HEK293 (cell line): ENCODE results near the gene CMTM2.

Experiments
- GLI4 ChIP-seq: fragments of 450-650 bp; formaldehyde crosslinking; IDR thresholded peaks from 2 replicates; pipeline ENCODE4 v1.5.1; 2016; ENCODE audit warnings: missing biosample characterization, missing genetic modification characterization
- IKZF3 ChIP-seq: fragments of 450-650 bp; IDR thresholded peaks from 2 replicates; pipeline ENCODE4 v1.5.0; 2018; ENCODE audit warnings: missing biosample characterization, mild to moderate bottlenecking, missing genetic modification characterization, moderate library complexity
- KLF1 ChIP-seq: fragments of 450-650 bp; formaldehyde crosslinking; IDR thresholded peaks from 2 replicates; pipeline ENCODE4 v1.5.1; 2016; ENCODE audit warnings: missing biosample characterization, missing genetic modification characterization
- MYNN ChIP-seq: fragments of 450-650 bp; formaldehyde crosslinking; IDR thresholded peaks from 2 replicates; pipeline ENCODE4 v1.5.1; 2016; ENCODE audit warnings: missing biosample characterization, missing genetic modification characterization, borderline replicate concordance
- MZF1 ChIP-seq: fragments of 450-650 bp; formaldehyde crosslinking; IDR thresholded peaks from 2 replicates; pipeline ENCODE4 v1.5.1; 2017; ENCODE audit warnings: missing biosample characterization, missing genetic modification characterization, borderline replicate concordance
- PBX3 ChIP-seq: sonication (generic); formaldehyde crosslinking; IDR thresholded peaks from 2 replicates; pipeline ENCODE4 v1.8.1; 2022; ENCODE audit warnings: mild to moderate bottlenecking, moderate library complexity, missing genetic modification reagents
- SALL2 ChIP-seq: fragments of 450-650 bp; formaldehyde crosslinking; IDR thresholded peaks from 2 replicates; pipeline ENCODE4 v1.5.0; 2017; ENCODE audit warnings: missing biosample characterization, mild to moderate bottlenecking, missing genetic modification characterization, borderline replicate concordance
- YY1 ChIP-seq: fragments of 450-650 bp; formaldehyde crosslinking; IDR thresholded peaks from 2 replicates; pipeline ENCODE4 v1.5.1; 2018; ENCODE audit warnings: missing biosample characterization, missing genetic modification characterization
- ZBTB8A ChIP-seq: fragments of 450-650 bp; formaldehyde crosslinking; IDR thresholded peaks from 2 replicates; pipeline ENCODE4 v1.5.1; 2016; ENCODE audit warnings: missing biosample characterization, missing genetic modification characterization
- ZEB2 ChIP-seq: fragments of 450-650 bp; formaldehyde crosslinking; IDR thresholded peaks from 2 replicates; pipeline ENCODE4 v1.5.1; 2016; ENCODE audit warnings: missing biosample characterization, missing genetic modification characterization
- ZNF121 ChIP-seq: fragments of 450-650 bp; formaldehyde crosslinking; IDR thresholded peaks from 2 replicates; pipeline ENCODE4 v1.5.1; 2016; ENCODE audit warnings: missing biosample characterization, missing genetic modification characterization
- ZNF18 ChIP-seq: fragments of 450-650 bp; formaldehyde crosslinking; IDR thresholded peaks from 2 replicates; pipeline ENCODE4 v1.5.1; 2016; ENCODE audit warnings: missing biosample characterization, missing genetic modification characterization
- ZNF341 ChIP-seq: fragments of 450-650 bp; formaldehyde crosslinking; IDR thresholded peaks from 2 replicates; pipeline ENCODE4; 2016; ENCODE audit warnings: low read depth, missing biosample characterization, missing genetic modification characterization
- ZNF449 ChIP-seq: fragments of 450-650 bp; formaldehyde crosslinking; IDR thresholded peaks from 2 replicates; pipeline ENCODE4 v1.5.1; 2017; ENCODE audit warnings: missing biosample characterization, mild to moderate bottlenecking, missing genetic modification characterization, moderate library complexity
- ZNF473 ChIP-seq: fragments of 450-650 bp; formaldehyde crosslinking; IDR thresholded peaks from 2 replicates; pipeline ENCODE4 v1.5.1; 2017; ENCODE audit warnings: missing biosample characterization, missing genetic modification characterization
- ZNF514 ChIP-seq: fragments of 450-650 bp; formaldehyde crosslinking; IDR thresholded peaks from 2 replicates; pipeline ENCODE4 v1.5.1; 2016; ENCODE audit warnings: missing biosample characterization, missing genetic modification characterization
- ZNF561 ChIP-seq: fragments of 450-650 bp; IDR thresholded peaks from 2 replicates; pipeline ENCODE4 v1.5.1; 2018; ENCODE audit warnings: missing biosample characterization, missing genetic modification characterization, borderline replicate concordance
- ZNF707 ChIP-seq: fragments of 450-650 bp; formaldehyde crosslinking; IDR thresholded peaks from 2 replicates; pipeline ENCODE4 v1.5.1; 2016; ENCODE audit warnings: missing biosample characterization, missing genetic modification characterization
- ZNF843 ChIP-seq: fragments of 450-650 bp; formaldehyde crosslinking; IDR thresholded peaks from 2 replicates; pipeline ENCODE4 v1.5.1; 2016; ENCODE audit warnings: missing biosample characterization, missing genetic modification characterization
- ZSCAN30 ChIP-seq: fragments of 450-650 bp; IDR thresholded peaks from 2 replicates; pipeline ENCODE4 v1.5.1; 2018; ENCODE audit warnings: missing biosample characterization, mild to moderate bottlenecking, missing genetic modification characterization, moderate library complexity
- TF ChIP-seq, protein P1 (sequence below): fragments of 450-650 bp; formaldehyde crosslinking; IDR thresholded peaks from 2 replicates; pipeline ENCODE4 v1.5.1; 2016; ENCODE audit warnings: missing biosample characterization, missing genetic modification characterization
- TF ChIP-seq, protein P2 (sequence below): fragments of 450-650 bp; formaldehyde crosslinking; IDR thresholded peaks from 2 replicates; pipeline ENCODE4 v1.5.1; 2016; ENCODE audit warnings: missing biosample characterization, missing genetic modification characterization
- TF ChIP-seq, protein P3 (sequence below): fragments of 450-650 bp; formaldehyde crosslinking; IDR thresholded peaks from 2 replicates; pipeline ENCODE4 v1.5.1; 2016; ENCODE audit warnings: missing biosample characterization, missing genetic modification characterization
- TF ChIP-seq, protein P4 (sequence below): fragments of 450-650 bp; formaldehyde crosslinking; conservative IDR thresholded peaks from 2 replicates; pipeline ENCODE4 v1.5.1; 2016; ENCODE audit warnings: low read depth, missing biosample characterization, missing genetic modification characterization

Gene CMTM2

DNA sequence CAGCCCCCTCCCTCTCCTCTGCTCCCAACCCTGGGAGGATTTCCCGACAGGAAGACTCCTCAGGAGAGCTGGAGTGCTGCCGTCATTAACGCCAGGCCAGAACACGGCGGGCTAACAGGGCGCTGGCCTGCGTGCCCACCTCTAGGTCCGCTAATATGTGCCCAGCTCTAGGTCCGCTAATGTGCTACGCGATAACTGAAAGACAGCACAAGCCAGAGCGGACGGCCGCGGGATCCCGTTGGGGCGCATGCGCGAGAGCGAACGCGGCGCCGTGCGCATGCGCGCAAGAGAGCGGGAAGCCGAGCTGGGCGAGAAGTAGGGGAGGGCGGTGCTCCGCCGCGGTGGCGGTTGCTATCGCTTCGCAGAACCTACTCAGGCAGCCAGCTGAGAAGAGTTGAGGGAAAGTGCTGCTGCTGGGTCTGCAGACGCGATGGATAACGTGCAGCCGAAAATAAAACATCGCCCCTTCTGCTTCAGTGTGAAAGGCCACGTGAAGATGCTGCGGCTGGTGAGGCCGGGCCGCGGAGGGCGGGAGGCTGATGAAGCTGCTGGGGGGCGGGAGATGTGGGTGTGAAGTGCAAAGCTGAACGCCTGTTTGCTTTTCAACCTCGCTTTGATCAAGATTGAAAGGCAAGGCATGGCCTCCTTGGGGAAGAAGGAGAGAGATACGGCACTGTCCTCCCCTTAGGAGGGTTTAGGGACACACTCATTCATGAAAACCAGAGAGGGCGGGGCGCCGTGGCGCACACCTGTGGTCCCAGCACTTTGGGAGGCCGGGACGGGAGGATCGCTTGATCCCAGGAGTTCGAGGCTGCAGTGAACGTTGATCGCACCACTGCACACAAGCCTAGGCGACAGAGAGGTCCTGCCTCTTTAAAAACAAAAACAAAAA, 26.7 kb upstream of the CMTM2 start, which contains the start of gene CKLF (continued):
- TF ChIP-seq, protein P1, sequence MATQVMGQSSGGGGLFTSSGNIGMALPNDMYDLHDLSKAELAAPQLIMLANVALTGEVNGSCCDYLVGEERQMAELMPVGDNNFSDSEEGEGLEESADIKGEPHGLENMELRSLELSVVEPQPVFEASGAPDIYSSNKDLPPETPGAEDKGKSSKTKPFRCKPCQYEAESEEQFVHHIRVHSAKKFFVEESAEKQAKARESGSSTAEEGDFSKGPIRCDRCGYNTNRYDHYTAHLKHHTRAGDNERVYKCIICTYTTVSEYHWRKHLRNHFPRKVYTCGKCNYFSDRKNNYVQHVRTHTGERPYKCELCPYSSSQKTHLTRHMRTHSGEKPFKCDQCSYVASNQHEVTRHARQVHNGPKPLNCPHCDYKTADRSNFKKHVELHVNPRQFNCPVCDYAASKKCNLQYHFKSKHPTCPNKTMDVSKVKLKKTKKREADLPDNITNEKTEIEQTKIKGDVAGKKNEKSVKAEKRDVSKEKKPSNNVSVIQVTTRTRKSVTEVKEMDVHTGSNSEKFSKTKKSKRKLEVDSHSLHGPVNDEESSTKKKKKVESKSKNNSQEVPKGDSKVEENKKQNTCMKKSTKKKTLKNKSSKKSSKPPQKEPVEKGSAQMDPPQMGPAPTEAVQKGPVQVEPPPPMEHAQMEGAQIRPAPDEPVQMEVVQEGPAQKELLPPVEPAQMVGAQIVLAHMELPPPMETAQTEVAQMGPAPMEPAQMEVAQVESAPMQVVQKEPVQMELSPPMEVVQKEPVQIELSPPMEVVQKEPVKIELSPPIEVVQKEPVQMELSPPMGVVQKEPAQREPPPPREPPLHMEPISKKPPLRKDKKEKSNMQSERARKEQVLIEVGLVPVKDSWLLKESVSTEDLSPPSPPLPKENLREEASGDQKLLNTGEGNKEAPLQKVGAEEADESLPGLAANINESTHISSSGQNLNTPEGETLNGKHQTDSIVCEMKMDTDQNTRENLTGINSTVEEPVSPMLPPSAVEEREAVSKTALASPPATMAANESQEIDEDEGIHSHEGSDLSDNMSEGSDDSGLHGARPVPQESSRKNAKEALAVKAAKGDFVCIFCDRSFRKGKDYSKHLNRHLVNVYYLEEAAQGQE (tag by site-specific recombination) = no peak
- TF ChIP-seq ZNF341 = peak; percentile 98
- TF ChIP-seq, protein P2, sequence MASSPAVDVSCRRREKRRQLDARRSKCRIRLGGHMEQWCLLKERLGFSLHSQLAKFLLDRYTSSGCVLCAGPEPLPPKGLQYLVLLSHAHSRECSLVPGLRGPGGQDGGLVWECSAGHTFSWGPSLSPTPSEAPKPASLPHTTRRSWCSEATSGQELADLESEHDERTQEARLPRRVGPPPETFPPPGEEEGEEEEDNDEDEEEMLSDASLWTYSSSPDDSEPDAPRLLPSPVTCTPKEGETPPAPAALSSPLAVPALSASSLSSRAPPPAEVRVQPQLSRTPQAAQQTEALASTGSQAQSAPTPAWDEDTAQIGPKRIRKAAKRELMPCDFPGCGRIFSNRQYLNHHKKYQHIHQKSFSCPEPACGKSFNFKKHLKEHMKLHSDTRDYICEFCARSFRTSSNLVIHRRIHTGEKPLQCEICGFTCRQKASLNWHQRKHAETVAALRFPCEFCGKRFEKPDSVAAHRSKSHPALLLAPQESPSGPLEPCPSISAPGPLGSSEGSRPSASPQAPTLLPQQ (tag by site-specific recombination) = peak; percentile 81; the same call in 1 of the 2 replicates
- TF ChIP-seq ZNF843 (tag by site-specific recombination) = 0 out of 2 replicates have a peak, but pooled peaks have one; percentile 20
- TF ChIP-seq IKZF3 (tag by site-specific recombination) = peak; percentile 90
- TF ChIP-seq, protein P3, sequence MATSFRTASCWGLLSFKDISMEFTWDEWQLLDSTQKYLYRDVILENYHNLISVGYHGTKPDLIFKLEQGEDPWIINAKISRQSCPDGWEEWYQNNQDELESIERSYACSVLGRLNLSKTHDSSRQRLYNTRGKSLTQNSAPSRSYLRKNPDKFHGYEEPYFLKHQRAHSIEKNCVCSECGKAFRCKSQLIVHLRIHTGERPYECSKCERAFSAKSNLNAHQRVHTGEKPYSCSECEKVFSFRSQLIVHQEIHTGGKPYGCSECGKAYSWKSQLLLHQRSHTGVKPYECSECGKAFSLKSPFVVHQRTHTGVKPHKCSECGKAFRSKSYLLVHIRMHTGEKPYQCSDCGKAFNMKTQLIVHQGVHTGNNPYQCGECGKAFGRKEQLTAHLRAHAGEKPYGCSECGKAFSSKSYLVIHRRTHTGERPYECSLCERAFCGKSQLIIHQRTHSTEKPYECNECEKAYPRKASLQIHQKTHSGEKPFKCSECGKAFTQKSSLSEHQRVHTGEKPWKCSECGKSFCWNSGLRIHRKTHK (tag by site-specific recombination) = no peak
- TF ChIP-seq GLI4 = no peak
- TF ChIP-seq SALL2 (tag by site-specific recombination) = no peak
- TF ChIP-seq ZSCAN30 = no peak
- TF ChIP-seq MZF1 (tag by site-specific recombination) = no peak; the same call in 1 of the 2 replicates
- TF ChIP-seq ZNF707 (tag by site-specific recombination) = no peak
- no peak for TF ChIP-seq ZNF514 (tag by site-specific recombination)
- TF ChIP-seq ZNF561 (tag by site-specific recombination) = peak; percentile 7; the same call in 1 of the 2 replicates
- TF ChIP-seq ZNF121 (tag by site-specific recombination) = no peak
- peak; percentile 82 for TF ChIP-seq KLF1 (tag by site-specific recombination)
- no peak; the same call in 1 of the 2 replicates for TF ChIP-seq PBX3 (CRISPR knock-in tag)
- TF ChIP-seq, protein P4, sequence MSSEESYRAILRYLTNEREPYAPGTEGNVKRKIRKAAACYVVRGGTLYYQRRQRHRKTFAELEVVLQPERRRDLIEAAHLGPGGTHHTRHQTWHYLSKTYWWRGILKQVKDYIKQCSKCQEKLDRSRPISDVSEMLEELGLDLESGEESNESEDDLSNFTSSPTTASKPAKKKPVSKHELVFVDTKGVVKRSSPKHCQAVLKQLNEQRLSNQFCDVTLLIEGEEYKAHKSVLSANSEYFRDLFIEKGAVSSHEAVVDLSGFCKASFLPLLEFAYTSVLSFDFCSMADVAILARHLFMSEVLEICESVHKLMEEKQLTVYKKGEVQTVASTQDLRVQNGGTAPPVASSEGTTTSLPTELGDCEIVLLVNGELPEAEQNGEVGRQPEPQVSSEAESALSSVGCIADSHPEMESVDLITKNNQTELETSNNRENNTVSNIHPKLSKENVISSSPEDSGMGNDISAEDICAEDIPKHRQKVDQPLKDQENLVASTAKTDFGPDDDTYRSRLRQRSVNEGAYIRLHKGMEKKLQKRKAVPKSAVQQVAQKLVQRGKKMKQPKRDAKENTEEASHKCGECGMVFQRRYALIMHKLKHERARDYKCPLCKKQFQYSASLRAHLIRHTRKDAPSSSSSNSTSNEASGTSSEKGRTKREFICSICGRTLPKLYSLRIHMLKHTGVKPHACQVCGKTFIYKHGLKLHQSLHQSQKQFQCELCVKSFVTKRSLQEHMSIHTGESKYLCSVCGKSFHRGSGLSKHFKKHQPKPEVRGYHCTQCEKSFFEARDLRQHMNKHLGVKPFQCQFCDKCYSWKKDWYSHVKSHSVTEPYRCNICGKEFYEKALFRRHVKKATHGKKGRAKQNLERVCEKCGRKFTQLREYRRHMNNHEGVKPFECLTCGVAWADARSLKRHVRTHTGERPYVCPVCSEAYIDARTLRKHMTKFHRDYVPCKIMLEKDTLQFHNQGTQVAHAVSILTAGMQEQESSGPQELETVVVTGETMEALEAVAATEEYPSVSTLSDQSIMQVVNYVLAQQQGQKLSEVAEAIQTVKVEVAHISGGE (tag by site-specific recombination) = peak; percentile 16; the same call in 1 of the 2 replicates
- TF ChIP-seq MYNN (tag by site-specific recombination) = no peak
- no peak for TF ChIP-seq YY1 (tag by site-specific recombination)
- peak; percentile 74; the same call in 1 of the 2 replicates for TF ChIP-seq ZNF18 (tag by site-specific recombination)
- no peak for TF ChIP-seq ZNF449 (tag by site-specific recombination)
- peak; percentile 91 for TF ChIP-seq ZBTB8A (tag by site-specific recombination)
- no peak for TF ChIP-seq ZNF473 (tag by site-specific recombination)
- TF ChIP-seq ZEB2 (tag by site-specific recombination) = peak; percentile 62; the same call in 1 of the 2 replicates
